ENCODE measurements around the gene GHRH.

Gene GHRH

GRCh38 chr20:37260923-37261322 is 691 bp downstream of the GHRH start:
- no peak for DNase-seq

GRCh38 chr20:37259865-37260264 is 1.7 kb downstream of the GHRH start:
- DNase-seq: no peak

GRCh38 chr20:37259031-37259430 is 2.6 kb downstream of the GHRH start:
- no peak for DNase-seq

- no peak for DNase-seq
These were observed 3.6 kb downstream of the GHRH start for GRCh38 chr20:37257988-37258387.

- DNase-seq: no peak
These were observed 4.1 kb downstream of the GHRH start for GRCh38 chr20:37257530-37257929.

- no peak for DNase-seq
These were observed 5.3 kb downstream of the GHRH start for GRCh38 chr20:37256286-37256685.

GRCh38 chr20:37254114-37254878 is 7.3 kb downstream of the GHRH start:
- no peak for DNase-seq

GRCh38 chr20:37253087-37253486 is 8.5 kb downstream of the GHRH start:
- no peak for DNase-seq

- no peak for DNase-seq
These were observed 9.7 kb downstream of the GHRH start for GRCh38 chr20:37251825-37252477.

GRCh38 chr20:37249304-37249703 is 12.3 kb downstream of the GHRH start:
- no peak for DNase-seq

GRCh38 chr20:37247547-37247946 is 14.1 kb downstream of the GHRH start:
- no peak for DNase-seq

- DNase-seq: no peak
These were observed 14.9 kb downstream of the GHRH start for GRCh38 chr20:37246736-37247135.

GRCh38 chr20:37245216-37246150 is 16.1 kb downstream of the GHRH start:
- DNase-seq: no peak

- no peak for DNase-seq
These were observed 17.0 kb downstream of the GHRH start for GRCh38 chr20:37244572-37244957.

GRCh38 chr20:37243937-37244571 is 17.6 kb downstream of the GHRH start:
- DNase-seq: no peak

- DNase-seq: no peak
These were observed 18.3 kb downstream of the GHRH start for GRCh38 chr20:37243076-37243936.

GRCh38 chr20:37242503-37242902 is 19.1 kb downstream of the GHRH start:
- DNase-seq: no peak

- no peak for DNase-seq
These were observed 21.1 kb downstream of the GHRH start for GRCh38 chr20:37240337-37241067.

GRCh38 chr20:37238935-37239451 is 22.6 kb downstream of the GHRH start:
- DNase-seq: no peak

- DNase-seq: no peak
These were observed 23.2 kb downstream of the GHRH start for GRCh38 chr20:37238426-37238825.

GRCh38 chr20:37237656-37238055 is 24.0 kb downstream of the GHRH start:
- DNase-seq: no peak
